Activated CD4-positive, alpha-beta T cell treated with anti-CD3 and anti-CD28 coated beads, Interleukin-2, amount 50 U/mL, for 24 hours (primary cell): ENCODE results near the gene CD200.
A peak's percentile ranks its signal among the peaks of the same experiment; 100 is the strongest.

Experiments used
- DNase-seq, 2 donors: peaks; one replicate each; pipeline ENCODE4 v3.0.0-alpha.2; 2020; ENCODE audit warnings: low read depth in 1 of 2, low spot score in 1 of 2

Gene CD200, protein sequence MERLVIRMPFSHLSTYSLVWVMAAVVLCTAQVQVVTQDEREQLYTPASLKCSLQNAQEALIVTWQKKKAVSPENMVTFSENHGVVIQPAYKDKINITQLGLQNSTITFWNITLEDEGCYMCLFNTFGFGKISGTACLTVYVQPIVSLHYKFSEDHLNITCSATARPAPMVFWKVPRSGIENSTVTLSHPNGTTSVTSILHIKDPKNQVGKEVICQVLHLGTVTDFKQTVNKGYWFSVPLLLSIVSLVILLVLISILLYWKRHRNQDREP

DNA sequence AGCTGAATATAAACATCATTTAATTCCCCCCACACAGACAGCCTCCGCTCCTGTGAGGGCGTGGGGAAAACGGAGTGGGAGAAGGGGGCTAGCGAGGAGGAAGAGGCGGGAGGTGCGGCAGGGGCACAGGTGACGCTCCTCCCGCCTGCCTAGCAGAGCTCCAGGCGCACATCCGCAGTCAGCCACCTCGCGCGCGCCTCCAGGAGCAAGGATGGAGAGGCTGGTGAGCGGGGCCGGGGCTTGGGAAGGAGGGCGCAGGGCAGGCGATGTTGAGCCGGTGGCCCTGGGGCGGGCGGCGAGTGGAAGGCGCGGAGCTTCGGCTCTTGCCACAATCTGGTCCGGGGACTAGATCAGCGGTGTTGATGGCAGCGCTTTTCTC lies at the start of gene CD200:
CD200 (plus strand) TSS at position 155 of the 379 bp plus-strand sequence; CDS start at position 212, 57 bp downstream.
- DNase-seq = peak; percentile 26 to 45

DNA sequence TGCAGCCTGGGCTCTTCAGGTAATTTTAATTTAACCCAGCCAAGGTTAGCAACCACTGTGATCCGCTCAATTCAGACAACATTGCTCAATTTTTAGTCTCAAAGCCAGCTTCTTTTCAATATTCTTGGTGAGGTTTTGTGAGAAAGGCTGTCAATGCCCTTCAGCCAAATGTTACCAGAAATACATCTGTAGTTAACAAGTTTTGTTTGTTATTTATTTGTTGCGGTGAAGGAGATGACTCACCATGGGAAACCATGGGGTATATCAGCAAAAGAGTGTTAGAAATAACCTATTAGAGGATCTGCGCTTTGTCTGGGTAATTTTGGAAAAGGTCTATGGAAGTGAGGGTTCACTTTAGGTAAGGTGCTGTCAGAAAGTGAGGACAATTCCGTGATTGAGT lies 43.9 kb upstream of the CD200 start:
- no peak for DNase-seq

- peak in 1 of 2 donors; percentile 21 for DNase-seq
Measured at GRCh38 chr3:112293368-112294321, 39.3 kb upstream of the CD200 start, which contains the start of gene SLC9C1. SLC9C1 (minus strand) TSS chr3:112294216; CDS start chr3:112286791, 7,425 bp downstream.

DNA sequence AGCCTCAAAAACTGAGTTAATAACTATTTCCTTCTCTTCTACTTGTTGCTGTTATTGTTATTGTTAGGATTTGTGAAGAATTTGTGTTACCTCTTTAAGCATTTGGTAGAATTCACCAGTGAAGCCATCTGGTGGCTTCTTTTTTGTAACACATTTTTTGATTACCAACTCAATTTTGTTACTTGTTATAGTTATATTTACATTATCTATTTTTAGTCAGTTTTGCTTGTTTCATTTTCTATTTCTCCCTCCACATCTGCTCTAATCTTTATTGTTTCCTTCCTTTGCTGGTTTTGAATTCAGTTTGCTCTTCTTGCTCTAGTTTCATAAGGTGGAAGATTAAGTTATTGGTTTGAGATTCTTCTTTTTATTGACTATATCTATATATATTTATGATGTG lies 35.2 kb upstream of the CD200 start:
- no peak for DNase-seq

- no peak for DNase-seq
Measured at GRCh38 chr3:112298781-112299180, 34.2 kb upstream of the CD200 start.

DNA sequence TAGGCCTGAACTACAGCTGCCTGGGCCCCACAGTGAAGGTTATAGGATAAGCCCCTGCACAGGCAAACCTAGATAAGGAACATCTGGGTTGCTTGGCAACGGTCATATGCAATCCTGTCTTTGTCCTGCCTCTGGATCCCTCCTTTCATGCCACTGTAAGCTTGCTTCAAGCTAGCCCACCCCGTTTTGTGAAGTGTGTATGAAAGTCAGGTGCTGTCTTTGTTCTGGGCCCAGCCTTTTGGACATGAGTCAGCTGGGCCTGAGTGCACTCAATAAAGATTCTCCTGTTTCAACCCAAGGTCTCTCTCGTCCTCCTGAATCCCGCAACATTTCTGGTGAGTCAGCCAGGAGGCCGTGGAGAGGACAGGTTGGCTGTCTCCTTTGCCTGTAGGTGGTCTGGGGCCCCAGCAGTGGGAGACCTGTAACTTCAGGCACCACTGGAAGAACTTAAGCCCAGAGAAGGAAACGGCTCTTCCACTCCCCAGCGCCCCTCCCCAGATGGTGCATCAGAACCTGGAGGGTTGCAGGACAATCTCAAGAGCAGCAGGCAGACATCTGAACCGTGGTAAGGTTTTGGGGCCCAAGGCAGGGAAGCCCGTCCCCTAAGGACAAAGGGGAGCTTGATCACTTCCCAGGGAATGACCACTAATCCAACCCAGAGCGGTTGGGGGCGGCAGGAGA lies 30.7 kb upstream of the CD200 start:
- no peak for DNase-seq

- DNase-seq = no peak
Measured at GRCh38 chr3:112302881-112303763, 29.8 kb upstream of the CD200 start.

- no peak for DNase-seq
Measured at GRCh38 chr3:112303764-112304325, 29.1 kb upstream of the CD200 start.

- DNase-seq = no peak
Measured at GRCh38 chr3:112304611-112305010, 28.3 kb upstream of the CD200 start.

- DNase-seq = no peak
Measured at GRCh38 chr3:112306825-112307224, 26.1 kb upstream of the CD200 start.

DNA sequence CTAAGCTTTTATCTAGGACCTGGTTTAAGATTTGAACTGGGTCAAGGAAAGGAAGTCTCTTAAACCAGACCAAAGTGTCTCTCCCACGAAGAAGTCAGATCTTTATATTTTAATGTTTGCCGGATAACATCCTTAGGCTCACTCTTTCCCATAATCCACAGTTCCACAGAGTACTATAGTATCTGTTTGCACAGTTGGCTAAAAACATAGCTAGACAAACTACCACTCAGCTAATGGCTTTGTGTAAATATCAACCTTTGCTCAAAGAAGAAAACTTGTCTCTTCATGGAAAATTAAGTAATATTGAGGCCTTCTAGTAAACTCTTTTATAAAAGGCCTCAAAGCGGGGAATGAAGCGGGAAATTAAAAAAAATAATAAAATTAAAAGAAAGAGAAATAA lies 25.4 kb upstream of the CD200 start:
- DNase-seq = no peak

- DNase-seq = no peak
Measured at GRCh38 chr3:112308151-112308911, 24.6 kb upstream of the CD200 start.

- DNase-seq = no peak
Measured at GRCh38 chr3:112314649-112315048, 18.3 kb upstream of the CD200 start.

GRCh38 chr3:112315791-112316190 lies 17.2 kb upstream of the CD200 start:
- no peak for DNase-seq

DNA sequence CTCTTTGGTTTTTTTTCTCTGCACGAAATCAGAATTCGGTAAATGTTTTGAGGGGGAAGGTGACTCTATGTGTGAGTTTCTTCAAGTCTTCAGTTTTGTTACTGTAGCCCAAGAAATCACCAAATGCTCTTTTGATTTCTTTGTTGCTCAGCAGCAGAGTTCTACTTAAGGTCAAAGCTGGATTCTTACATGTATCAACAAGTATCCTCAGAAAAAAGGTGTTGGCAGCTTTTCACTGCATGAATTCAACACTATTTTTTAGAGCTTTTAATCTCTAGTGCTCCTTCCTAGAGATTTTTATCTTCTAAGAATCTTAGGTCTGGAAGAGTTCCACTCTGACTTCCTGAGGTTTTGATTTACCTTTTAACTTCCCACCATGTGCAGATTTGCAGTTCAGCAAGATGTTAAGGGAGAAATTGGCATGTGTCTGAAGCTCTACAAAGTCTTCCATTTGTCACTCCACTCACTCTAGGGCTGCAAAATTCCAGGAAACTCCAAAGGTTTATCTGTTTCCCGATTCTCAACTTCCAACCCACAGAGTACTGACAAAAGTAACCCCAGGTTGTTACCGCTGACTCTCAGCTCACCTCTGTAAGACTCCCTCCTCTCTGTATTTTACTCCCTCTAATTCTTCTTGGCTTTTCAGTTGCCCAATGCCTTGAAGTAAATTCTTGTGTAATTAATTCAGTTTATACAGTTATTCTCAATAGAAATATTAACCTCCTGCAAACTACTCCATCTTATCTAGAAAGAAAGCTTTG lies 13.3 kb upstream of the CD200 start:
- DNase-seq = no peak

DNA sequence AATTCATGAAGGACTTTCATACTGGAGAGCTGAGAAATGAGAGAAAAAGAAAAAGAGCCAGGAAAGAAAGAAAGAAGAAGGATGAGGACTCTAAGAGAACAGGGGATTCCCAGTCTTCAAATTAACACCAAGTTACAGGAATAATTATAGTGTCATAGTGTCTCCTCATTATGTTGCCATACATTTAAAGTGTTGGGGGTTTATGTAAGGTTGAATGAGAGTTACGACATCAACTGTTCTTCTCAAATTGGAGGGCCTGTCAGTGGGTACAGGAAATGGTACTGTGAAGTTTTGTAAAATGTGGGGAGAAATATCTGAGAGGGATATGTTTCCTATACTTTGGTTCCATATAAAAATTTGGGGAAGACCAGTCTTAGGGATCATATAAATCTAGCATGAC lies 12.3 kb upstream of the CD200 start:
- DNase-seq = no peak

DNA sequence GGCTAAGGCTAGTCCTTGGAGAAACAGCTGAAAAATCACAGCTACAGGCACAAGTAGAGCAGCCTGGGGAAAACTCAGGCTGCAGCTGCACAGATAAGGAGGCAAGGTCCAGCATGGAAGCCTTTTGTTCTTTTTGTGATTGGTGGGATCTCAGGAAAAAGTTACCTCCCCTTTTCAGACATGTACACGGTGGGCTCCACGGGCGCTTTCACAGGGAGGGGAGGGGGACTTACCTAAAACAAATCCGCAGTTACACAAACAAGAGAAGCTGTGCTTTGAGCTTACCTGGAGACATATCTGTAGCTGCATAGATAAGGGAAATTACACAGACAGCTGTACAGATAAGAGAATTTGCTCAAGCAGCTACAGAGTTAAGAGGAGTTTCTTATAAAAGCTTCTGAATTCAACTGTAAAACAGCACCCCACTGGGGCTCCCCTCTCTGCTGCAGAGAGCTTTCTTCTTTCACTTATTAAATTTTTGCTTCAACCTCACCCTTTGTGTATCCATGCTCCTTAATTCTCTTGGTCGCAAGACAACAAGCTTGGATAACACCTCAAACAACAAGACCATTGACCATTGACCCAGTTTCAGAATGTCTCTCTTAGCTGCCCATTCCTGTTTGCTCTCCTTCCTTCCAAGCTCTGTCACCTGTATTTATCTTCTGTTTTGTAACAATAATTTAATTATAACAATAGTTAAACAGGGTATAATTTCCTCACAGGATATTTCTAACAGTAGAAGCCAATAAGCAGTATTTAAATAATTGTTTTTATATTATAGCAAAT lies 10.9 kb upstream of the CD200 start:
- DNase-seq = no peak

- DNase-seq = peak in 1 of 2 donors; percentile 47
Measured at GRCh38 chr3:112327371-112327951, 5.5 kb upstream of the CD200 start.
